DMS153 treated with DMSO at 0.1 percent for 48 hours (cell line): ENCODE results near the gene GPT2.

Experiments
- DNase-seq: peaks from one replicate; lab custom pipeline; 2025; ENCODE audit not compliant: unreplicated experiment; lab: John Stamatoyannopoulos, UW

Gene GPT2

GRCh38 chr16:46962629-46963028 lies 78.5 kb downstream of the GPT2 start:
- no peak for DNase-seq

- DNase-seq = no peak
Measured at GRCh38 chr16:46968063-46968435, 83.9 kb downstream of the GPT2 start.

GRCh38 chr16:46970089-46970488 lies 85.9 kb downstream of the GPT2 start:
- DNase-seq = no peak

- DNase-seq = no peak
Measured at GRCh38 chr16:46971271-46971670, 87.1 kb downstream of the GPT2 start.

- no peak for DNase-seq
Measured at GRCh38 chr16:46972429-46973206, 88.5 kb downstream of the GPT2 start.

- DNase-seq = peak; percentile 20
Measured at GRCh38 chr16:46973207-46973995, 89.2 kb downstream of the GPT2 start, which contains the start of gene DNAJA2. TSS of gene DNAJA2 (minus strand) at chr16:46973674. CDS start at chr16:46973572, 102 bp downstream.

GRCh38 chr16:46973996-46974324 lies 89.8 kb downstream of the GPT2 start:
- no peak for DNase-seq

- no peak for DNase-seq
Measured at GRCh38 chr16:46974352-46974751, 90.2 kb downstream of the GPT2 start.

GRCh38 chr16:46975165-46975564 lies 91.0 kb downstream of the GPT2 start:
- no peak for DNase-seq

- no peak for DNase-seq
Measured at GRCh38 chr16:46975908-46976470, 91.8 kb downstream of the GPT2 start.

- DNase-seq = no peak
Measured at GRCh38 chr16:46976550-46976949, 92.4 kb downstream of the GPT2 start.
